HG03520 (cell line): ENCODE measurements around the gene MORN4.
A peak's percentile ranks its signal among the peaks of the same experiment; 100 is the strongest.
"Not testable (repeated sequence)": the region's sequence is repeated elsewhere in the genome, so short reads cannot be mapped to it uniquely, and the experiment has no call there.

Source experiments
- ATAC-seq: cut with Tn5 transposase; IDR thresholded peaks from one replicate; pipeline ENCODE4 v1.9.1; 2021; ENCODE audit warnings: mild to moderate bottlenecking, moderate library complexity; ENCODE audit not compliant: unreplicated experiment

MORN4 gene

GRCh38 chr10:97642471-97643159 lies 9.3 kb upstream of the MORN4 start:
- not testable (repeated sequence) for ATAC-seq

GRCh38 chr10:97640868-97641811 lies 7.8 kb upstream of the MORN4 start:
- peak; percentile 24 for ATAC-seq

GRCh38 chr10:97640174-97640867 lies 7.0 kb upstream of the MORN4 start, which contains the start of gene PI4K2A:
Gene PI4K2A (plus strand): TSS chr10:97640671. CDS start chr10:97640743, 72 bp downstream.
- ATAC-seq: peak; percentile 96

- ATAC-seq: not testable (repeated sequence)
Measured at GRCh38 chr10:97639090-97639489, 5.8 kb upstream of the MORN4 start.

GRCh38 chr10:97635577-97635976 lies 2.3 kb upstream of the MORN4 start:
- ATAC-seq: no peak

GRCh38 chr10:97633921-97634320 lies 621 bp upstream of the MORN4 start:
- no peak for ATAC-seq

GRCh38 chr10:97631098-97631497 lies 2.2 kb downstream of the MORN4 start:
- ATAC-seq: no peak

GRCh38 chr10:97629289-97629688 lies 4.0 kb downstream of the MORN4 start:
- ATAC-seq: no peak

- no peak for ATAC-seq
Measured at GRCh38 chr10:97628228-97628627, 5.1 kb downstream of the MORN4 start.

- ATAC-seq: no peak
Measured at GRCh38 chr10:97627731-97628130, 5.6 kb downstream of the MORN4 start.

- ATAC-seq: no peak
Measured at GRCh38 chr10:97623277-97623676, 10.0 kb downstream of the MORN4 start.

GRCh38 chr10:97618733-97619132 lies 14.6 kb downstream of the MORN4 start:
- ATAC-seq: no peak

- no peak for ATAC-seq
Measured at GRCh38 chr10:97618285-97618684, 15.0 kb downstream of the MORN4 start.

- no peak for ATAC-seq
Measured at GRCh38 chr10:97612386-97612785, 20.9 kb downstream of the MORN4 start.

- ATAC-seq: no peak
Measured at GRCh38 chr10:97611473-97611872, 21.8 kb downstream of the MORN4 start.

GRCh38 chr10:97608991-97609561 lies 24.2 kb downstream of the MORN4 start:
- ATAC-seq: no peak

GRCh38 chr10:97607095-97607636 lies 26.1 kb downstream of the MORN4 start:
- no peak for ATAC-seq

GRCh38 chr10:97601268-97602215 lies 31.8 kb downstream of the MORN4 start:
- ATAC-seq: no peak

GRCh38 chr10:97600616-97601015 lies 32.7 kb downstream of the MORN4 start:
- ATAC-seq: no peak

GRCh38 chr10:97599272-97599619 lies 34.1 kb downstream of the MORN4 start:
- no peak for ATAC-seq
